Measurements from ENCODE around the gene KRTAP10-11.

- TF ChIP-seq, protein P1, sequence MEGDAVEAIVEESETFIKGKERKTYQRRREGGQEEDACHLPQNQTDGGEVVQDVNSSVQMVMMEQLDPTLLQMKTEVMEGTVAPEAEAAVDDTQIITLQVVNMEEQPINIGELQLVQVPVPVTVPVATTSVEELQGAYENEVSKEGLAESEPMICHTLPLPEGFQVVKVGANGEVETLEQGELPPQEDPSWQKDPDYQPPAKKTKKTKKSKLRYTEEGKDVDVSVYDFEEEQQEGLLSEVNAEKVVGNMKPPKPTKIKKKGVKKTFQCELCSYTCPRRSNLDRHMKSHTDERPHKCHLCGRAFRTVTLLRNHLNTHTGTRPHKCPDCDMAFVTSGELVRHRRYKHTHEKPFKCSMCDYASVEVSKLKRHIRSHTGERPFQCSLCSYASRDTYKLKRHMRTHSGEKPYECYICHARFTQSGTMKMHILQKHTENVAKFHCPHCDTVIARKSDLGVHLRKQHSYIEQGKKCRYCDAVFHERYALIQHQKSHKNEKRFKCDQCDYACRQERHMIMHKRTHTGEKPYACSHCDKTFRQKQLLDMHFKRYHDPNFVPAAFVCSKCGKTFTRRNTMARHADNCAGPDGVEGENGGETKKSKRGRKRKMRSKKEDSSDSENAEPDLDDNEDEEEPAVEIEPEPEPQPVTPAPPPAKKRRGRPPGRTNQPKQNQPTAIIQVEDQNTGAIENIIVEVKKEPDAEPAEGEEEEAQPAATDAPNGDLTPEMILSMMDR (IDR thresholded peaks at IDR 0.05; ENCODE audit: low read depth, low read length, poor library complexity, severe bottlenecking): no peak
- no peak for TF ChIP-seq EZH2phosphoT487 (IDR thresholded peaks at IDR 0.05; ENCODE audit: borderline replicate concordance, low read length)
These were observed 12.3 kb downstream of the KRTAP10-11 start for GRCh38 chr21:44658541-44658910.
